LNCAP (cell line): ENCODE measurements around the gene METTL13.

ENCODE experiments used
- TF ChIP-seq, protein P1 (sequence below): fragments of 450-650 bp; IDR thresholded peaks from 2 replicates; pipeline ENCODE4 v1.5.1; 2017; ENCODE audit warnings: mild to moderate bottlenecking

METTL13 gene

DNA sequence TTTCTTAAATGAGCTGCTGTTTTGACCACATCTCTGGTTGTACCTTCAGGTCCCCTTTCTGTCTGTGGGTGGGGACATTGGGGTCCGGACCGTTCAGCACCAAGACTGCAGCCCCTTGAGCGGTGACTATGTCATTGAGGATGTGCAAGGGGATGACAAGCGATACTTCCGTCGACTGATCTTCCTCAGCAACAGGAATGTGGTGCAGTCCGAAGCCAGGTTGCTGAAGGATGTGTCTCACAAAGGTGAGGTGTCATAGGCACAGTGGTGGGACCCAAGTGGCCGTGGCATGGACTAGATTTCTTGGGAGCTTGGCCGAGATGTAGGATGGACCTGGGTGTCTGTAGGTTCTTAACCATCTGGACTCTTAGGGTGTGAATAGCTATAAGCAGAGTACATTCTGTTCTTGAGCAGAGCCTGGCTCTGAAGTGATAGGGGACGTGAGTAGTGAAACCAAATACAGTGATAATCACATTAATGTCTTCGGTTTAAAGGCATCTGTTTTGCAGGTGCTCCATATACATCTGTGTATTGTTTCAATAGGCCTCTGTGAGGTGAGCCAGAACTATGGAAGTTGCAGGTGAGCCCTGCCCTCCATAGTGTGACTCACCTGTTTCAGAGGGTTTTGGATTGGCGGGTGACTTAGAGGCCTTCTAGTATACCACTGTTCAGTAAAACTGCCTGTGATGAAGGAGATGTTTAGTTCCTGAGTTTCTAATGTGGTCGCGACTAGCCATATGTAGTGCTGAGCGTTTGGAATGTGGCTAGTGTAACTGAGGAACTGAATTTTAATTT, 6.4 kb downstream of the METTL13 start:
- TF ChIP-seq, protein P1, sequence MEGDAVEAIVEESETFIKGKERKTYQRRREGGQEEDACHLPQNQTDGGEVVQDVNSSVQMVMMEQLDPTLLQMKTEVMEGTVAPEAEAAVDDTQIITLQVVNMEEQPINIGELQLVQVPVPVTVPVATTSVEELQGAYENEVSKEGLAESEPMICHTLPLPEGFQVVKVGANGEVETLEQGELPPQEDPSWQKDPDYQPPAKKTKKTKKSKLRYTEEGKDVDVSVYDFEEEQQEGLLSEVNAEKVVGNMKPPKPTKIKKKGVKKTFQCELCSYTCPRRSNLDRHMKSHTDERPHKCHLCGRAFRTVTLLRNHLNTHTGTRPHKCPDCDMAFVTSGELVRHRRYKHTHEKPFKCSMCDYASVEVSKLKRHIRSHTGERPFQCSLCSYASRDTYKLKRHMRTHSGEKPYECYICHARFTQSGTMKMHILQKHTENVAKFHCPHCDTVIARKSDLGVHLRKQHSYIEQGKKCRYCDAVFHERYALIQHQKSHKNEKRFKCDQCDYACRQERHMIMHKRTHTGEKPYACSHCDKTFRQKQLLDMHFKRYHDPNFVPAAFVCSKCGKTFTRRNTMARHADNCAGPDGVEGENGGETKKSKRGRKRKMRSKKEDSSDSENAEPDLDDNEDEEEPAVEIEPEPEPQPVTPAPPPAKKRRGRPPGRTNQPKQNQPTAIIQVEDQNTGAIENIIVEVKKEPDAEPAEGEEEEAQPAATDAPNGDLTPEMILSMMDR, result no peak

DNA sequence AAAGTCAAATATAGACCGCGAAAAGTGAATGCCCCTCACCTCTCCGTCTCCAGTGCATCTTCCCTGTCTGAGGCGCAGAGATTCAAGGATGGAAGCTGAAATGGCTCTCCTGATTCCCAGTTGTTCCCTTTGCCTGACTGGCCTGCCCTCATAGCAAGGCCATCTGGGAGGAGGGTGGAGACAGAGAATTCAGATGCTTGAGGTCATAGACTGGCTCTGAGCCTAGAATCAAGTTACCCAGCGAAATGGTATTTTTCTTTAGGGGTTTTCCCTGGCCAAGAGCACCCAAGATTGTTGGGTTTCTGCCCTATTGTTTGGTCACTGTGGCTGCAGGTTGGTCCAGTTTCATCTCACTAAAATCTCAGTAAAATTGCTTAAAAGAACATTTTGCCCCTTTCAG, 7.2 kb downstream of the METTL13 start:
- TF ChIP-seq, protein P1, result no peak

DNA sequence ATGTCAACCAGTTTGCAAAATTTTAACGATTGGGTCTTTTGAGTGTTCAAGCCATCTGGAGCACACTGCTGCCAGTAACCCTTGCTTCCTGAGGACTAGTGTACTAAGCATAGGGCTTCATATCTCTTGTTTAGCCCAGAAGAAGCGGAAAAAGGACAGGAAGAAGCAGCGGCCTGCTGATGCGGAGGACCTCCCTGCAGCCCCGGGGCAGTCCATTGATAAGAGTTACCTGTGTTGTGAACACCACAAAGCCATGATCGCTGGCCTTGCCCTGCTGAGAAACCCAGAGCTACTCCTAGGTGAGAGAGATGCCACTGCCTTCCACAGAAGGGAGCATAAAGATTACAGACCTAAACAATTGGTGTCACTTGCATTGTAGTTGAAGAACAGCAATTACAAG, 8.9 kb downstream of the METTL13 start:
- TF ChIP-seq, protein P1, result no peak

DNA sequence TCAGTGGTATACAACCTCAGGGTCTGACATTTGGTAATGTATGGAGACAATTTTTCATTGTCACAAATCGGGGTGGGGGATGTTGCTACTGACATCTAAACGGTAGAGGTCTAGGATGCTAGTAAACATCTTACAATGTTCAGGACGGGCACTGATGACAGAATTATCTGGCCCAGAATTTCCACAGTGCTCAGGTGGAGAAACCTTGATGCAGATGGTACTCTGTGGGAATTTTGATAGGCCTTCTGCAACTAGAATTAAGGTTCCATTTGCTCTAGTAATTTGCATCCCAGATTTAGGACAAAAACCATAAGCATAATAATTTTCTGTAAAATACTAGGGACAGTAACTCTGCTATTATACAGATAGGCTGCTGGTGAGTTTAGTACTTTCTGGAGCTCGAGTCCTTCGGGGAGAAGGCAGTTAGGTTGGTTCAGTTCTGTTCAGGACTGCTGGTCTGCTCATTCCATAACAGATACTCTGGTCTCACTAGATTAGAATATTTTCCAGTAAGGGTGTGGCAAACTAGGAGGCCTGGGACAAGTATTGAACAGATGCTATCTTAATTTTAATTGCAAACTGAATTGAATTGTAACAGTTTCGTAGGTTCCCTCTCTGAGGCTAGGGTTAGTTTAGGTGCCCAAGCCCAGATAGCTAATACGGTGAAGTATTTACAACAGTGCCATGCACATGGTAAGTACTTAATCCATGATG, 11.4 kb downstream of the METTL13 start:
- TF ChIP-seq, protein P1, result no peak

DNA sequence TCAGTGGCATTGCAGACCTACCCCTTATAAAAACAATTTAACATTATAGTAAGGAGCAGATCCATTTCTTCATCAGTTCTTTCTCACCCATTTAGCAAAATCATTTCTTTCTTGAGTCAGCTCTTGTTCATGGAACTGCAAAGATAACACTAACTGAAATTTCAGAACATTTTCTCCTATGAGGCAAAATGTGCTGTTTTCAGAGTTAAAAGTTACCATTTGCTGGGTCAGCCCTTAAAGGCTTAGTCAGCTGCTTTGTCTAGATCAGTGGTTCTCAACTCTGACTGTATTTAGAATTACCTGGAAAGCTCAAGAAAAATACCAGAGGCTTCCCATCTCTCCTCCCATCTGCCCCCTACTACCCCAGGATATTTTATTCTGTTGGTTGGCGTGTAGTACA, 12.2 kb downstream of the METTL13 start:
- TF ChIP-seq, protein P1, result no peak

DNA sequence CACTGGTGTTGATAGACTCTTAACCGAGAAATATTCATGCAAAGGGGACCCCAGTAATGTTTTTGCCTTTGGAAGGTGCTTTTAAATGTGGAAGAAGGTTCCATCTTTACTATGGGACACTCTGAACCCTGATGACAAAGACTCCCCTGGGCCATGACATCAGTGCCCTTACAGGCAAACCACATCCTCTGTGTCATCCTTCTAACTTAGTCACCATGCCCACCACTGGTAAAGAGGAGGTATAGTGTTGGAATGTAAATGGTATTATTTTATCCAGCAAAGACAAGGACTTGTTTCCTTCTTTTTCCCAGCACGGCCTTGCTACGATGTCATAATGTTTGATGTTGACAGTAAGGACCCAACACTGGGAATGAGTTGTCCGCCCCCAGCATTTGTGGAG, 12.6 kb downstream of the METTL13 start:
- TF ChIP-seq, protein P1, result no peak

DNA sequence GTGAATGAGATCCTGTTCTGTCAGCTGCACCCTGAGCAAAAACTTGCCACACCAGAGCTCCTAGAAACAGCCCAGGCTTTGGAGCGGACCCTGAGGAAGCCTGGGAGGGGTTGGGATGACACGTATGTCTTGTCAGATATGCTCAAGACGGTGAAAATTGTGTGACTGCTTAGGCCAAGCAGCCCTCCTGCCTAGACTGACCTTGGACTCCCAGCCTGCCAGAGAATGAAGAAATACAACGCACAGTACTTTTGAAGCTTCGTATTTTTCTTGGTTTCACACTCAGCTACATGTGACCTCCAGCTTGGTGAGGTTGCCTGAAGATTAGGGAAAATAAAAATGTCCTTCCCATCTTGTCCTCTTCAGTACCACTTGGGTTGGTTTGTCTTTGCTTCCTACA, 15.1 kb downstream of the METTL13 start:
- TF ChIP-seq, protein P1, result no peak
